NCI-H187 (cell line): ENCODE data around the gene CEACAM20.
"Not testable (repeated sequence)": the region's sequence is repeated elsewhere in the genome, so short reads cannot be mapped to it uniquely, and the experiment has no call there.

Experiments used
- DNase-seq, 2 experiments: peaks; one replicate each; lab custom pipeline; 2025; lab: John Stamatoyannopoulos, UW

CEACAM20 gene

GRCh38 chr19:44529536-44529935 lies at the start of gene CEACAM20:
TSS of gene CEACAM20 (minus strand) at chr19:44529675. CDS start at chr19:44529509, 166 bp downstream.
- no peak for DNase-seq

- DNase-seq, result no peak
Observed at GRCh38 chr19:44577566-44577874, 48.0 kb upstream of the CEACAM20 start.

GRCh38 chr19:44576843-44577565 lies 47.5 kb upstream of the CEACAM20 start:
- no peak for DNase-seq

- no peak for DNase-seq
Observed at GRCh38 chr19:44575116-44575700, 45.7 kb upstream of the CEACAM20 start.

GRCh38 chr19:44574186-44574950 lies 44.9 kb upstream of the CEACAM20 start:
- no peak for DNase-seq

- no peak for DNase-seq
Observed at GRCh38 chr19:44573627-44574026, 44.2 kb upstream of the CEACAM20 start.

GRCh38 chr19:44573183-44573582 lies 43.7 kb upstream of the CEACAM20 start:
- DNase-seq, result no peak

GRCh38 chr19:44572581-44572900 lies 43.1 kb upstream of the CEACAM20 start:
- no peak for DNase-seq

- no peak for DNase-seq
Observed at GRCh38 chr19:44571830-44572580, 42.5 kb upstream of the CEACAM20 start.

GRCh38 chr19:44570984-44571684 lies 41.7 kb upstream of the CEACAM20 start:
- peak; percentile 6 to 32 for DNase-seq

GRCh38 chr19:44570603-44570983 lies 41.1 kb upstream of the CEACAM20 start:
- DNase-seq, result no peak

- DNase-seq, result no peak
Observed at GRCh38 chr19:44567745-44568144, 38.3 kb upstream of the CEACAM20 start.

GRCh38 chr19:44566984-44567383 lies 37.5 kb upstream of the CEACAM20 start:
- no peak for DNase-seq

- not testable (repeated sequence) for DNase-seq
Observed at GRCh38 chr19:44563086-44563655, 33.7 kb upstream of the CEACAM20 start.

- DNase-seq, result no peak
Observed at GRCh38 chr19:44557933-44558332, 28.5 kb upstream of the CEACAM20 start.

- DNase-seq, result no peak
Observed at GRCh38 chr19:44554641-44555246, 25.3 kb upstream of the CEACAM20 start.

GRCh38 chr19:44553478-44554171 lies 24.1 kb upstream of the CEACAM20 start:
- DNase-seq, result no peak

- DNase-seq, result no peak
Observed at GRCh38 chr19:44552324-44552723, 22.8 kb upstream of the CEACAM20 start.

GRCh38 chr19:44551850-44552249 lies 22.4 kb upstream of the CEACAM20 start:
- no peak for DNase-seq

GRCh38 chr19:44550976-44551375 lies 21.5 kb upstream of the CEACAM20 start:
- not testable (repeated sequence) for DNase-seq

GRCh38 chr19:44549507-44549906 lies 20.0 kb upstream of the CEACAM20 start:
- DNase-seq, result no peak
